Neural progenitor cell (in vitro differentiated cells): ENCODE data around the gene C9orf50.

Experiments used
- EZH2 ChIP-seq: fragments of 200-600 bp; sonication (generic); IDR thresholded peaks from 2 replicates; pipeline ENCODE4 v1.6.1; 2017; ENCODE audit warnings: antibody characterized with exemption, mild to moderate bottlenecking, moderate library complexity
- EZH2phosphoT487 ChIP-seq: fragments of 200-600 bp; sonication (generic); IDR thresholded peaks from 2 replicates; pipeline ENCODE4 v1.6.1; 2017; ENCODE audit warnings: antibody characterized with exemption
- TF ChIP-seq, protein P1 (sequence below): fragments of 200-600 bp; sonication (generic); IDR thresholded peaks from 2 replicates; pipeline ENCODE4 v1.5.1; 2017; ENCODE audit warnings: antibody characterized with exemption, mild to moderate bottlenecking

- no peak for TF ChIP-seq EZH2
- no peak for TF ChIP-seq EZH2phosphoT487
- TF ChIP-seq, protein P1, sequence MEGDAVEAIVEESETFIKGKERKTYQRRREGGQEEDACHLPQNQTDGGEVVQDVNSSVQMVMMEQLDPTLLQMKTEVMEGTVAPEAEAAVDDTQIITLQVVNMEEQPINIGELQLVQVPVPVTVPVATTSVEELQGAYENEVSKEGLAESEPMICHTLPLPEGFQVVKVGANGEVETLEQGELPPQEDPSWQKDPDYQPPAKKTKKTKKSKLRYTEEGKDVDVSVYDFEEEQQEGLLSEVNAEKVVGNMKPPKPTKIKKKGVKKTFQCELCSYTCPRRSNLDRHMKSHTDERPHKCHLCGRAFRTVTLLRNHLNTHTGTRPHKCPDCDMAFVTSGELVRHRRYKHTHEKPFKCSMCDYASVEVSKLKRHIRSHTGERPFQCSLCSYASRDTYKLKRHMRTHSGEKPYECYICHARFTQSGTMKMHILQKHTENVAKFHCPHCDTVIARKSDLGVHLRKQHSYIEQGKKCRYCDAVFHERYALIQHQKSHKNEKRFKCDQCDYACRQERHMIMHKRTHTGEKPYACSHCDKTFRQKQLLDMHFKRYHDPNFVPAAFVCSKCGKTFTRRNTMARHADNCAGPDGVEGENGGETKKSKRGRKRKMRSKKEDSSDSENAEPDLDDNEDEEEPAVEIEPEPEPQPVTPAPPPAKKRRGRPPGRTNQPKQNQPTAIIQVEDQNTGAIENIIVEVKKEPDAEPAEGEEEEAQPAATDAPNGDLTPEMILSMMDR = no peak
Measured at GRCh38 chr9:129626625-129627284, 5.9 kb upstream of the C9orf50 start.
